K562 (cell line): Measurements from ENCODE around the gene JUNB. TPM values are rescaled to one million over a fixed set of nuclear protein-coding genes. Genes with fewer than 3 reads are reported as not detected.

Experiments
- ARID4B ChIP-seq: sonication (generic); formaldehyde crosslinking; IDR thresholded peaks from 2 replicates; pipeline ENCODE4 v1.8.0; 2022; ENCODE audit warnings: mild to moderate bottlenecking, missing genetic modification reagents
- CEBPG ChIP-seq, 3 experiments: fragments of 200-800 bp in 1 of 3; sonication (Bioruptor generic) in 1 of 3; sonication (generic) in 1 of 3; formaldehyde crosslinking in 1 of 3; IDR thresholded peaks in 2 of 3; conservative IDR thresholded peaks in 1 of 3; 2 replicates each; pipeline versions ENCODE4 v1.6.1 to v1.8.0; 2016 to 2022; ENCODE audit warnings: missing compliant biosample characterization in 2 of 3, missing genetic modification characterization in 2 of 3, mild to moderate bottlenecking in 1 of 3, missing genetic modification reagents in 1 of 3
- CSDE1 ChIP-seq, 2 experiments: fragments of 450-650 bp; IDR thresholded peaks; 2 replicates each; pipeline ENCODE4 v1.6.1; 2016; ENCODE audit warnings: mild to moderate bottlenecking in 1 of 2
- DPF2 ChIP-seq: fragments of 450-650 bp; IDR thresholded peaks from 2 replicates; pipeline ENCODE4 v1.6.1; 2016
- E2F3 ChIP-seq: fragments of 250-450 bp; sonication (Bioruptor Pico); IDR thresholded peaks from 2 replicates; pipeline ENCODE4 v1.4.0; 2020; ENCODE audit warnings: mild to moderate bottlenecking
- ETV1 ChIP-seq: fragments of 450-650 bp; conservative IDR thresholded peaks from 2 replicates; pipeline ENCODE4 v1.6.1; 2016; ENCODE audit warnings: missing genetic modification characterization, control low read depth, low read depth, missing compliant biosample characterization
- HMGN3 ChIP-seq: IDR thresholded peaks from 2 replicates; pipeline ENCODE4 v1.6.1; 2011; ENCODE audit warnings: borderline replicate concordance, low read depth, mild to moderate bottlenecking, mixed read lengths, low read length; ENCODE audit not compliant: insufficient read length; ENCODE audit errors: extremely low read depth
- NONO ChIP-seq, 2 experiments: fragments of 200-400 bp in 1 of 2; fragments of 450-650 bp in 1 of 2; formaldehyde crosslinking in 1 of 2; IDR thresholded peaks; 2 replicates each; pipeline ENCODE4 v1.6.1; 2017; ENCODE audit warnings: low read depth in 2 of 2, mild to moderate bottlenecking in 2 of 2, moderate library complexity in 2 of 2, low read length in 1 of 2
- PHB2 ChIP-seq: fragments of 450-650 bp; IDR thresholded peaks from 2 replicates; pipeline ENCODE4 v1.6.1; 2017; ENCODE audit warnings: low read depth
- POLR2A ChIP-seq: fragments of 450-650 bp; conservative IDR thresholded peaks from 2 replicates; pipeline ENCODE4 v1.6.1; 2016
- TCFL5 ChIP-seq: fragments of 250-450 bp; sonication (Bioruptor Pico); conservative IDR thresholded peaks from 2 replicates; pipeline ENCODE4 v1.6.1; 2021; ENCODE audit warnings: mild to moderate bottlenecking, moderate library complexity, matching md5 sums
- XRCC4 ChIP-seq: IDR thresholded peaks from one replicate; pipeline ENCODE4 v1.6.1; 2011; ENCODE audit not compliant: insufficient read depth, insufficient read length; ENCODE audit errors: extremely low read depth
- ZNF436 ChIP-seq: fragments of 250-450, 450-650 bp; sonication (Bioruptor Pico); formaldehyde crosslinking; IDR thresholded peaks from 2 replicates; pipeline ENCODE4 v1.7.0; 2020; ENCODE audit warnings: mild to moderate bottlenecking
- polyA plus RNA-seq, 8 experiments: library from polyadenylated mRNA; depleted of rRNA in 4 of 8; stranded (reverse) in 5 of 8; unstranded in 3 of 8; fragments of >200 nt; fragmentation: Nextera tagmentation in 2 of 8; fragmentation: Illumina TruSeq in 1 of 8; extraction: Ambion mirVana in 2 of 8; extraction: Trizol in 1 of 8; gene quantifications; 2 replicates each; pipeline versions ENCODE4 v1.2.1 to v1.2.3, GENCODE V29; 2011 to 2014; ENCODE audit warnings: inconsistent platforms in 1 of 8, missing spikeins in 1 of 8
- total RNA-seq, 7 experiments: library from RNA; depleted of rRNA in 6 of 7; stranded (reverse); fragments of >200 nt in 6 of 7; fragmentation: Illumina TruSeq in 2 of 7; extraction: Trizol in 2 of 7; gene quantifications; 2 replicates each; pipeline versions ENCODE4 v1.2.1 to v1.2.3, GENCODE V29; 2011 to 2021; ENCODE audit warnings: low replicate concordance in 1 of 7
- TF ChIP-seq, protein P1 (sequence below), 3 experiments: fragments of 200-800 bp in 1 of 3; sonication (Bioruptor generic) in 1 of 3; sonication (generic) in 1 of 3; formaldehyde crosslinking in 1 of 3; IDR thresholded peaks; 2 replicates each; pipeline versions ENCODE4 v1.6.1 to v1.8.0; 2016 to 2022; ENCODE audit warnings: mild to moderate bottlenecking in 2 of 3, missing compliant biosample characterization in 2 of 3, missing genetic modification characterization in 2 of 3, missing genetic modification reagents in 1 of 3
- TF ChIP-seq, protein P2 (sequence below), 2 experiments: IDR thresholded peaks; 2 replicates each; pipeline ENCODE4 v1.6.1; 2012; ENCODE audit warnings: improper control_type of control experiment in 2 of 2, low read depth in 2 of 2, low read length in 2 of 2, borderline replicate concordance in 1 of 2
- TF ChIP-seq, protein P3 (sequence below): fragments of 250-450 bp; sonication (Bioruptor Pico); IDR thresholded peaks from 2 replicates; pipeline ENCODE4 v1.8.0; 2022; ENCODE audit warnings: inconsistent platforms, mild to moderate bottlenecking, moderate library complexity, borderline replicate concordance

Gene JUNB
- total and polyA plus RNA-seq, 9 of the 15 experiments (the other 6 are each of a cell fraction or from before 2014, with no cell fraction given): 0.23 to 88.1 (median 13.1) TPM

DNA sequence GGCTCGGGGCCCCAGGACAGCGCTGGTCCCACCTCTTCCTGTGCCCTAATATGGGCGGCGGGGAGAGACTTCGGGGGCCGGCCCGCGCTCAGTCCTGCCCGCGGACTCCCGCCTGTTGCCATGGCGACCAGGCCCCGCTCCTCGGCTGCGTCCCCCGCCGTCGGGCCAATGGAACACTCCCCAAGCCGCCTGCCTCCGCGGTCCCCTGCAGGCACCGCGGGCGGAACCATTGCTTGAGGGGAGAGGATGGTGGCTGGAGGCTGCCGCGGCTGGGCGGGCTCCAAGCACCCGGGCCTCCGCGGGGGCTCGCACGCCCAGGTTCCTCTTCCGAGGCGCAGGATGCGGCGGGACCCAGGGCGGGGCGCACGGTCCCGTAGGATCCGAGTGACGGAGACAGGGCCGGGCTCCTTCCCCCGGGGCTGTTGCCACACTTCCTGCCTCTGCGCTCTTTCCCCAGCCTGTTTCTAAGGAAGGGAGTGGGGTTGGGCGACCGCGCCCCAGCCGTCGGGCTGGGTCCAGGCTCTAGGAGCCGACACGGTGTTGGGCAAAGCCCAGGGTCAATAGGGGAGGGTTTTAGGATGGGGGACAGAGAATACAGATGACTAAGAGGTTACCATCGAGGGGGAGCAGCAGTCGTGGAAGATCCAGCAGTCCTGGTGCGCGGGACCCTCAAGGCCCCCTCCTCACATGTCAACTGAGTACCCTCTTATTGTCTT is 1.2 kb upstream of the JUNB start (continued):
- TF ChIP-seq ARID4B: no peak
- TF ChIP-seq, protein P1, sequence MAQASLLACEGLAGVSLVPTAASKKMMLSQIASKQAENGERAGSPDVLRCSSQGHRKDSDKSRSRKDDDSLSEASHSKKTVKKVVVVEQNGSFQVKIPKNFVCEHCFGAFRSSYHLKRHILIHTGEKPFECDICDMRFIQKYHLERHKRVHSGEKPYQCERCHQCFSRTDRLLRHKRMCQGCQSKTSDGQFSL (CRISPR knock-in tag; IDR thresholded peaks at IDR 0.05): no peak
- TF ChIP-seq, protein P1 (tag; IDR thresholded peaks at IDR 0.05): no peak
- no peak for TF ChIP-seq PHB2
- TF ChIP-seq DPF2: peak; percentile 14; the same call in 1 of the 2 replicates
- TF ChIP-seq ETV1 (tag): peak; percentile 93
- TF ChIP-seq XRCC4: no peak
- no peak for TF ChIP-seq TCFL5 (CRISPR knock-in tag)
- TF ChIP-seq NONO (IDR thresholded peaks at IDR 0.05; ENCODE audit: low read depth in 2 of 2, low read length in 1 of 2): peak in 1 of 2 experiments; percentile 99; a peak in 2 of 4 replicates
- TF ChIP-seq ZNF436 (CRISPR knock-in tag): no peak
- TF ChIP-seq POLR2A: 0 out of 2 replicates have a peak, but pooled peaks have one; percentile 17
- TF ChIP-seq HMGN3: peak; percentile 96
- TF ChIP-seq CEBPG (CRISPR knock-in tag; IDR thresholded peaks at IDR 0.05): peak; percentile 82
- peak in 1 of 2 experiments; percentile 91; a peak in 3 of 4 replicates for TF ChIP-seq CEBPG (tag; conservative IDR thresholded peaks at IDR 0.05 in 1 of 2, IDR thresholded peaks at IDR 0.05 in 1 of 2)
- peak in 1 of 2 experiments; percentile 95; a peak in 2 of 4 replicates for TF ChIP-seq CSDE1 (IDR thresholded peaks at IDR 0.05)
- TF ChIP-seq, protein P2, sequence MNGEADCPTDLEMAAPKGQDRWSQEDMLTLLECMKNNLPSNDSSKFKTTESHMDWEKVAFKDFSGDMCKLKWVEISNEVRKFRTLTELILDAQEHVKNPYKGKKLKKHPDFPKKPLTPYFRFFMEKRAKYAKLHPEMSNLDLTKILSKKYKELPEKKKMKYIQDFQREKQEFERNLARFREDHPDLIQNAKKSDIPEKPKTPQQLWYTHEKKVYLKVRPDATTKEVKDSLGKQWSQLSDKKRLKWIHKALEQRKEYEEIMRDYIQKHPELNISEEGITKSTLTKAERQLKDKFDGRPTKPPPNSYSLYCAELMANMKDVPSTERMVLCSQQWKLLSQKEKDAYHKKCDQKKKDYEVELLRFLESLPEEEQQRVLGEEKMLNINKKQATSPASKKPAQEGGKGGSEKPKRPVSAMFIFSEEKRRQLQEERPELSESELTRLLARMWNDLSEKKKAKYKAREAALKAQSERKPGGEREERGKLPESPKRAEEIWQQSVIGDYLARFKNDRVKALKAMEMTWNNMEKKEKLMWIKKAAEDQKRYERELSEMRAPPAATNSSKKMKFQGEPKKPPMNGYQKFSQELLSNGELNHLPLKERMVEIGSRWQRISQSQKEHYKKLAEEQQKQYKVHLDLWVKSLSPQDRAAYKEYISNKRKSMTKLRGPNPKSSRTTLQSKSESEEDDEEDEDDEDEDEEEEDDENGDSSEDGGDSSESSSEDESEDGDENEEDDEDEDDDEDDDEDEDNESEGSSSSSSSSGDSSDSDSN (IDR thresholded peaks at IDR 0.05; ENCODE audit: borderline replicate concordance in 1 of 2, low read depth in 2 of 2, low read length in 2 of 2): peak; percentile 94 to 97; a peak in 3 of 4 replicates
- peak; percentile 81 for TF ChIP-seq E2F3 (CRISPR knock-in tag)
- TF ChIP-seq, protein P3, sequence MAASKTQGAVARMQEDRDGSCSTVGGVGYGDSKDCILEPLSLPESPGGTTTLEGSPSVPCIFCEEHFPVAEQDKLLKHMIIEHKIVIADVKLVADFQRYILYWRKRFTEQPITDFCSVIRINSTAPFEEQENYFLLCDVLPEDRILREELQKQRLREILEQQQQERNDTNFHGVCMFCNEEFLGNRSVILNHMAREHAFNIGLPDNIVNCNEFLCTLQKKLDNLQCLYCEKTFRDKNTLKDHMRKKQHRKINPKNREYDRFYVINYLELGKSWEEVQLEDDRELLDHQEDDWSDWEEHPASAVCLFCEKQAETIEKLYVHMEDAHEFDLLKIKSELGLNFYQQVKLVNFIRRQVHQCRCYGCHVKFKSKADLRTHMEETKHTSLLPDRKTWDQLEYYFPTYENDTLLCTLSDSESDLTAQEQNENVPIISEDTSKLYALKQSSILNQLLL (CRISPR knock-in tag): no peak
